GM23338 (cell line): ENCODE measurements around the gene DYSF. TPM values are rescaled to one million over a fixed set of nuclear protein-coding genes. Genes with fewer than 3 reads are reported as not detected.

ENCODE experiments used
- ATAC-seq: fragments of 200-7000 bp; cut with Tn5 transposase; 3 replicates; pipeline ENCODE4 v1.9.1; 2020
- DNase-seq: peaks from one replicate; pipeline ENCODE4 v3.0.0-alpha.2; 2015; ENCODE audit warnings: low spot score
- H2AFZ ChIP-seq: fragments of 200-600 bp; sonication (generic); 2 replicates; pipeline ENCODE4 v1.8.0; 2016; ENCODE audit warnings: antibody characterized with exemption, mild to moderate bottlenecking, moderate library complexity
- H3F3A ChIP-seq: fragments of 200-600 bp; sonication (generic); replicated peaks from 2 replicates; pipeline ENCODE4 v1.8.0; 2017; ENCODE audit warnings: antibody characterized with exemption, mixed run types, low read depth
- H3K27ac ChIP-seq: fragments of 200-600 bp; sonication (generic); 2 replicates; pipeline ENCODE4 v1.6.1; 2016; ENCODE audit warnings: low read depth
- H3K27me3 ChIP-seq: fragments of 200-600 bp; sonication (generic); 2 replicates; pipeline ENCODE4 v1.8.0; 2016; ENCODE audit warnings: mild to moderate bottlenecking, mixed run types, moderate library complexity; ENCODE audit not compliant: insufficient read depth
- H3K36me3 ChIP-seq: fragments of 200-600 bp; sonication (generic); 2 replicates; pipeline ENCODE4 v1.8.0; 2016; ENCODE audit warnings: mild to moderate bottlenecking; ENCODE audit not compliant: insufficient read depth
- H3K4me1 ChIP-seq: fragments of 200-600 bp; sonication (generic); 2 replicates; pipeline ENCODE4 v1.8.0; 2016; ENCODE audit warnings: mild to moderate bottlenecking, moderate library complexity; ENCODE audit not compliant: insufficient read depth
- H3K4me2 ChIP-seq: fragments of 200-600 bp; sonication (generic); 2 replicates; pipeline ENCODE4 v1.7.1; 2017; ENCODE audit warnings: mixed run types
- H3K4me3 ChIP-seq: fragments of 200-600 bp; sonication (generic); 2 replicates; pipeline ENCODE4 v1.6.1; 2016; ENCODE audit warnings: mixed run types
- H3K79me2 ChIP-seq: fragments of 200-600 bp; sonication (generic); replicated peaks from 2 replicates; pipeline ENCODE4 v1.8.0; 2017; ENCODE audit warnings: mild to moderate bottlenecking; ENCODE audit not compliant: insufficient read depth
- H3K9me2 ChIP-seq: fragments of 200-600 bp; sonication (generic); 2 replicates; pipeline ENCODE4 v1.8.0; 2017; ENCODE audit not compliant: insufficient read depth
- H4K20me1 ChIP-seq: fragments of 200-600 bp; sonication (generic); replicated peaks from 2 replicates; pipeline ENCODE4 v1.8.0; 2017; ENCODE audit warnings: mild to moderate bottlenecking; ENCODE audit not compliant: insufficient read depth
- H3K27ac Mint-ChIP-seq: 2 replicates; pipeline ENCODE4 v1.8.0; 2020; ENCODE audit warnings: inconsistent platforms, mild to moderate bottlenecking, moderate library complexity, mixed read lengths
- H3K27me3 Mint-ChIP-seq: 3 replicates; pipeline ENCODE4 v1.8.0; 2022; ENCODE audit warnings: low read depth, mild to moderate bottlenecking, moderate library complexity, mixed read lengths, inconsistent platforms; ENCODE audit not compliant: insufficient read depth, poor library complexity
- H3K36me3 Mint-ChIP-seq: 3 replicates; pipeline ENCODE4 v1.8.0; 2021; ENCODE audit warnings: low read depth, mild to moderate bottlenecking, inconsistent platforms, moderate library complexity, mixed read lengths
- H3K4me1 Mint-ChIP-seq: 3 replicates; pipeline ENCODE4 v1.8.0; 2020; ENCODE audit warnings: mild to moderate bottlenecking, inconsistent platforms, mixed read lengths
- H3K4me3 Mint-ChIP-seq: 3 replicates; pipeline ENCODE4 v1.8.0; 2021; ENCODE audit warnings: moderate library complexity, mild to moderate bottlenecking, inconsistent platforms, mixed read lengths
- H3K9me3 Mint-ChIP-seq: 3 replicates; pipeline ENCODE4 v1.8.0; 2020; ENCODE audit warnings: moderate library complexity, mild to moderate bottlenecking, inconsistent platforms, mixed read lengths
- CREB1 ChIP-seq: fragments of 250-450 bp; sonication (Bioruptor Pico); IDR thresholded peaks from 2 replicates; pipeline ENCODE4 v1.5.0; 2020; ENCODE audit warnings: low read depth, mild to moderate bottlenecking, moderate library complexity
- CTCF ChIP-seq, 2 experiments: fragments of 200-600 bp in 1 of 2; sonication (generic) in 1 of 2; conservative IDR thresholded peaks; 2 replicates each; pipeline versions ENCODE4 v1.5.1 to v1.6.1; 2016 to 2017; ENCODE audit warnings: antibody characterized with exemption in 2 of 2, low read depth in 2 of 2, mild to moderate bottlenecking in 2 of 2, moderate library complexity in 1 of 2
- EZH2 ChIP-seq: fragments of 200-600 bp; sonication (generic); IDR thresholded peaks from one replicate; pipeline ENCODE4 v1.8.0; 2017; ENCODE audit warnings: antibody characterized with exemption, mild to moderate bottlenecking, low read depth; ENCODE audit not compliant: unreplicated experiment
- JUNB ChIP-seq: IDR thresholded peaks from one replicate; pipeline ENCODE4 v1.6.1; 2016; ENCODE audit warnings: antibody characterized with exemption; ENCODE audit not compliant: unreplicated experiment
- NANOG ChIP-seq: IDR thresholded peaks from 2 replicates; pipeline ENCODE4 v1.6.1; 2016; ENCODE audit warnings: antibody characterized with exemption, borderline replicate concordance
- POLR2AphosphoS5 ChIP-seq: IDR thresholded peaks from 2 replicates; pipeline ENCODE4 v1.6.1; 2016; ENCODE audit warnings: antibody characterized with exemption, low read depth
- ZNF114 ChIP-seq: fragments of 250-450 bp; sonication (Bioruptor Pico); IDR thresholded peaks from 2 replicates; pipeline ENCODE4 v1.5.0; 2020; ENCODE audit warnings: mild to moderate bottlenecking, moderate library complexity
- ZNF331 ChIP-seq: fragments of 250-450 bp; sonication (Bioruptor Pico); IDR thresholded peaks from 2 replicates; pipeline ENCODE4 v1.5.0; 2020; ENCODE audit warnings: low read depth, mild to moderate bottlenecking, moderate library complexity
- ZNF462 ChIP-seq: fragments of 250-450 bp; sonication (Bioruptor Pico); IDR thresholded peaks from 2 replicates; pipeline ENCODE4 v1.5.0; 2020; ENCODE audit warnings: mild to moderate bottlenecking, moderate library complexity
- polyA plus RNA-seq: library from polyadenylated mRNA; unstranded; fragments of >200 nt; fragmentation: Nextera tagmentation; extraction: Ambion mirVana; gene quantifications from 2 replicates; pipeline ENCODE4 v1.2.1, GENCODE V29; 2016
- total RNA-seq: library from RNA; depleted of rRNA; stranded (reverse); fragments of >200 nt; shearing (Covaris generic); gene quantifications from 2 replicates; pipeline ENCODE4 v1.2.3, GENCODE V29; 2014
- TF ChIP-seq, protein P1 (sequence below): IDR thresholded peaks from one replicate; pipeline ENCODE4 v1.6.1; 2018; ENCODE audit warnings: antibody characterized with exemption; ENCODE audit not compliant: unreplicated experiment

The DYSF gene
- total and polyA plus RNA-seq, 2 experiments from 2014 or later = 7.3 to 21.3 TPM

DNA sequence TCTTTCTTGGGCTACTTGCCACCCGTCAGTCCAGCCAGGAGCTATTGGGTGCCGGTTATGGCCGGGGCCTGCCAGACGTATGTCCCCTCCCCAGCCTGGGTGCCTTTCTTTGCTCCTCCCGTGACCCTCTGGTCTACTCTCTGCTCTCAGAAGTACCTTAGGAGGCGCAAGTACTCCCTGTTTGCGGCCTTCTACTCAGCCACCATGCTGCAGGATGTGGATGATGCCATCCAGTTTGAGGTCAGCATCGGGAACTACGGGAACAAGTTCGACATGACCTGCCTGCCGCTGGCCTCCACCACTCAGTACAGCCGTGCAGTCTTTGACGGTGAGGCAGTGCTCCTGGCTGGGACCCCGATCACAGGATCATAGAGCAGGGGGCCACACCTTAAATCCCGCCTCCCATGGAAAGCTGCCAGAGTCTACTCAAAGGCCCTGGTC lies 99.5 kb downstream of the DYSF start:
- no peak overlapping the region for H3K27ac Mint-ChIP-seq
- no peak for DNase-seq
- peaks cover 2% of the 10 kb centered on the region; the same call in 1 of the 3 replicates for H3K9me3 Mint-ChIP-seq

GRCh38 chr2:71554028-71554705 lies 100.8 kb downstream of the DYSF start:
- Histone ChIP-seq H4K20me1 (no peaks in the 10 kb centered on the region), H3K36me3 (no peaks in the 10 kb centered on the region), H3K4me2 (no peak overlapping the region), H3K4me1 (no peaks in the 10 kb centered on the region), H3K9me2 (no peaks in the 10 kb centered on the region), H2AFZ (no peak overlapping the region), H3K27ac (no peak overlapping the region), H3K4me3 (no peak overlapping the region), H3K79me2 (no peaks in the 10 kb centered on the region), H3F3A (no peaks in the 10 kb centered on the region), H3K27me3 (no peaks in the 10 kb centered on the region)
- Mint-ChIP-seq H3K27ac (no peak overlapping the region), H3K9me3 (no peaks in the 10 kb centered on the region), H3K27me3 (peaks cover 9% of the 10 kb centered on the region), H3K36me3 (peaks cover 11% of the 10 kb centered on the region), H3K4me1 (peaks cover 7% of the 10 kb centered on the region), H3K4me3 (no peak overlapping the region)
- DNase-seq (no peak), ATAC-seq (no peak)
- no peak for TF ChIP-seq POLR2AphosphoS5
- TF ChIP-seq CTCF (conservative IDR thresholded peaks at IDR 0.05; ENCODE audit: low read depth in 2 of 2) = no peak
- TF ChIP-seq, protein P1, sequence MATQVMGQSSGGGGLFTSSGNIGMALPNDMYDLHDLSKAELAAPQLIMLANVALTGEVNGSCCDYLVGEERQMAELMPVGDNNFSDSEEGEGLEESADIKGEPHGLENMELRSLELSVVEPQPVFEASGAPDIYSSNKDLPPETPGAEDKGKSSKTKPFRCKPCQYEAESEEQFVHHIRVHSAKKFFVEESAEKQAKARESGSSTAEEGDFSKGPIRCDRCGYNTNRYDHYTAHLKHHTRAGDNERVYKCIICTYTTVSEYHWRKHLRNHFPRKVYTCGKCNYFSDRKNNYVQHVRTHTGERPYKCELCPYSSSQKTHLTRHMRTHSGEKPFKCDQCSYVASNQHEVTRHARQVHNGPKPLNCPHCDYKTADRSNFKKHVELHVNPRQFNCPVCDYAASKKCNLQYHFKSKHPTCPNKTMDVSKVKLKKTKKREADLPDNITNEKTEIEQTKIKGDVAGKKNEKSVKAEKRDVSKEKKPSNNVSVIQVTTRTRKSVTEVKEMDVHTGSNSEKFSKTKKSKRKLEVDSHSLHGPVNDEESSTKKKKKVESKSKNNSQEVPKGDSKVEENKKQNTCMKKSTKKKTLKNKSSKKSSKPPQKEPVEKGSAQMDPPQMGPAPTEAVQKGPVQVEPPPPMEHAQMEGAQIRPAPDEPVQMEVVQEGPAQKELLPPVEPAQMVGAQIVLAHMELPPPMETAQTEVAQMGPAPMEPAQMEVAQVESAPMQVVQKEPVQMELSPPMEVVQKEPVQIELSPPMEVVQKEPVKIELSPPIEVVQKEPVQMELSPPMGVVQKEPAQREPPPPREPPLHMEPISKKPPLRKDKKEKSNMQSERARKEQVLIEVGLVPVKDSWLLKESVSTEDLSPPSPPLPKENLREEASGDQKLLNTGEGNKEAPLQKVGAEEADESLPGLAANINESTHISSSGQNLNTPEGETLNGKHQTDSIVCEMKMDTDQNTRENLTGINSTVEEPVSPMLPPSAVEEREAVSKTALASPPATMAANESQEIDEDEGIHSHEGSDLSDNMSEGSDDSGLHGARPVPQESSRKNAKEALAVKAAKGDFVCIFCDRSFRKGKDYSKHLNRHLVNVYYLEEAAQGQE = no peak
- TF ChIP-seq ZNF331 = no peak
- TF ChIP-seq ZNF462 (CRISPR knock-in tag) = no peak
- TF ChIP-seq EZH2 = no peak
- TF ChIP-seq NANOG = no peak

More for the DNA sequence above, 99.5 kb downstream of the DYSF start:
- no peaks in the 10 kb centered on the region for H3K36me3 ChIP-seq
- H3K27me3 Mint-ChIP-seq = peaks cover 10% of the 10 kb centered on the region
- H3F3A ChIP-seq = no peaks in the 10 kb centered on the region
- no peak for ATAC-seq
- H3K79me2 ChIP-seq = no peaks in the 10 kb centered on the region
- no peaks in the 10 kb centered on the region for H3K27me3 ChIP-seq
- H4K20me1 ChIP-seq = no peaks in the 10 kb centered on the region
- TF ChIP-seq ZNF114 (CRISPR knock-in tag) (no peak), EZH2 (no peak), JUNB (no peak), CREB1 (CRISPR knock-in tag) (no peak)
- H3K4me3 Mint-ChIP-seq = no peak overlapping the region
- H3K4me2 ChIP-seq = no peak overlapping the region
- no peak overlapping the region for H3K4me3 ChIP-seq
- H3K36me3 Mint-ChIP-seq = peaks cover 20% of the 10 kb centered on the region
- no peaks in the 10 kb centered on the region for H3K4me1 Mint-ChIP-seq
- no peak overlapping the region for H3K27ac ChIP-seq
- no peaks in the 10 kb centered on the region for H3K9me2 ChIP-seq
- no peak overlapping the region for H2AFZ ChIP-seq
- H3K4me1 ChIP-seq = no peaks in the 10 kb centered on the region
